Measurements from ENCODE around the gene GPRC5D. TPM values are rescaled to one million over a fixed set of nuclear protein-coding genes. Genes with fewer than 3 reads are reported as not detected.

The GPRC5D gene
- polyA plus RNA-seq, 1 donor from 2014 or later = not detected

GRCh38 chr12:12922978-12923377 lies 29.0 kb downstream of the GPRC5D start:
- Histone ChIP-seq H3K79me2 (replicated peaks; ENCODE audit: insufficient read depth, low read length) (no peaks in the 10 kb centered on the region), H3K4me2 (ENCODE audit: low read length) (no peak overlapping the region), H3K9ac (ENCODE audit: low read length) (no peak overlapping the region), H3K36me3 (ENCODE audit: insufficient read depth, low read length) (no peaks in the 10 kb centered on the region), H3F3A (ENCODE audit: insufficient read depth, low read length, poor library complexity, severe bottlenecking) (no peaks in the 10 kb centered on the region), H2AFZ (ENCODE audit: low read depth, low read length) (no peak overlapping the region), H3K9me3 (ENCODE audit: low read length) (no peaks in the 10 kb centered on the region), H3K27ac (ENCODE audit: low read length) (no peak overlapping the region), H3K27me3 (ENCODE audit: insufficient read depth, low read depth, low read length) (no peaks in the 10 kb centered on the region), H3K4me3 (ENCODE audit: low read length) (no peak overlapping the region), H3K9me2 (ENCODE audit: insufficient read depth, low read length) (no peaks in the 10 kb centered on the region), H4K20me1 (ENCODE audit: insufficient read depth) (no peaks in the 10 kb centered on the region)
- TF ChIP-seq EP300 (conservative IDR thresholded peaks at IDR 0.05; ENCODE audit: poor library complexity, severe bottlenecking) (no peak), SMC3 (conservative IDR thresholded peaks at IDR 0.05; ENCODE audit: poor library complexity) (no peak), POLR2AphosphoS5 (IDR thresholded peaks at IDR 0.05) (no peak), REST (IDR thresholded peaks at IDR 0.05; ENCODE audit: borderline replicate concordance) (no peak), RAD21 (conservative IDR thresholded peaks at IDR 0.05) (no peak), TAF1 (IDR thresholded peaks at IDR 0.05; ENCODE audit: low read depth) (no peak), EZH2 (IDR thresholded peaks at IDR 0.05; ENCODE audit: borderline replicate concordance, insufficient read depth, low read length, poor library complexity, severe bottlenecking) (no peak), MXI1 (conservative IDR thresholded peaks at IDR 0.05; ENCODE audit: poor library complexity, severe bottlenecking) (no peak), CTCF (IDR thresholded peaks at IDR 0.05; ENCODE audit: poor library complexity, severe bottlenecking) (no peak)

GRCh38 chr12:12922191-12922616 lies 29.8 kb downstream of the GPRC5D start:
- Histone ChIP-seq H3K9me3 (ENCODE audit: low read length) (no peaks in the 10 kb centered on the region), H4K20me1 (ENCODE audit: insufficient read depth) (no peaks in the 10 kb centered on the region), H3K4me2 (ENCODE audit: low read length) (no peak overlapping the region), H3K9me2 (ENCODE audit: insufficient read depth, low read length) (no peaks in the 10 kb centered on the region), H3K4me3 (ENCODE audit: low read length) (no peak overlapping the region), H3K27ac (ENCODE audit: low read length) (no peak overlapping the region), H3K9ac (ENCODE audit: low read length) (no peak overlapping the region), H2AFZ (ENCODE audit: low read depth, low read length) (no peak overlapping the region), H3F3A (ENCODE audit: insufficient read depth, low read length, poor library complexity, severe bottlenecking) (no peaks in the 10 kb centered on the region), H3K79me2 (replicated peaks; ENCODE audit: insufficient read depth, low read length) (no peaks in the 10 kb centered on the region), H3K27me3 (ENCODE audit: insufficient read depth, low read depth, low read length) (no peaks in the 10 kb centered on the region), H3K36me3 (ENCODE audit: insufficient read depth, low read length) (no peaks in the 10 kb centered on the region)
- TF ChIP-seq EZH2 (IDR thresholded peaks at IDR 0.05; ENCODE audit: borderline replicate concordance, insufficient read depth, low read length, poor library complexity, severe bottlenecking) (no peak), CTCF (IDR thresholded peaks at IDR 0.05; ENCODE audit: poor library complexity, severe bottlenecking) (no peak), POLR2AphosphoS5 (IDR thresholded peaks at IDR 0.05) (no peak), MXI1 (conservative IDR thresholded peaks at IDR 0.05; ENCODE audit: poor library complexity, severe bottlenecking) (no peak), SMC3 (conservative IDR thresholded peaks at IDR 0.05; ENCODE audit: poor library complexity) (no peak), RAD21 (conservative IDR thresholded peaks at IDR 0.05) (no peak), TAF1 (IDR thresholded peaks at IDR 0.05; ENCODE audit: low read depth) (no peak), EP300 (conservative IDR thresholded peaks at IDR 0.05; ENCODE audit: poor library complexity, severe bottlenecking) (no peak), REST (IDR thresholded peaks at IDR 0.05; ENCODE audit: borderline replicate concordance) (no peak)

Measured in neural cell (in vitro differentiated cells).